Hematopoietic multipotent progenitor cell (in vitro differentiated cells): ENCODE data around the gene CPA1. TPM values are rescaled to one million over a fixed set of nuclear protein-coding genes. Genes with fewer than 3 reads are reported as not detected.
A peak's percentile ranks its signal among the peaks of the same experiment; 100 is the strongest.

ENCODE experiments used
- DNase-seq, 3 donors: peaks; one replicate each; pipeline ENCODE4 v3.0.0-alpha.2; 2011 to 2015; ENCODE audit warnings: low read depth in 2 of 3, low spot score in 2 of 3
- total RNA-seq: library from RNA; depleted of rRNA; stranded (reverse); fragments of >200 nt; gene quantifications from one replicate; pipeline ENCODE4 v1.2.3, GENCODE V29; 2012

CPA1 gene
- total RNA-seq, 1 donor, result not detected

GRCh38 chr7:130353196-130353595 is 27.1 kb upstream of the CPA1 start:
- DNase-seq, result no peak

- DNase-seq, result no peak
Observed at GRCh38 chr7:130356121-130356875, 24.0 kb upstream of the CPA1 start.

GRCh38 chr7:130356876-130357611 is 23.2 kb upstream of the CPA1 start:
- DNase-seq, result peak in 2 of 3 donors; percentile 20 to 26

DNA sequence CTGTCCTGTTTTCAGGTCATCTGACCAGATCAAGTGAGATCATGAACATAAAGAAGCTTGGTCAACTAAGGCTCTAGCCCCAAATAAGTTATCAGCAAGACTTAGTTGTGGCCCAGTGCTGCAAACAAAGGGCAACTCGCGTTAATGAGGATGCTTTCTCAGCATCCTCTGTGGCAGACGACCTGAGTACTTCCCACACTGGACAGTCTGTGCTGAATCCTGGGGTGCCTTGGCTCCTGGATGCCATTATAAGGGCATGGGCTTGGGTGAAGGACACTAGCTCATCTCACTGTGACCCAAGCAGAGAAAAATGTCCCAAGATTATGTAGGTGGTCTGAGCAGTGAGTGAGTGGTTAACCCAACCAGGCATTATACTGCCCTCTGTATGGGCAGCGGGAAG is 21.8 kb upstream of the CPA1 start:
- no peak for DNase-seq

DNA sequence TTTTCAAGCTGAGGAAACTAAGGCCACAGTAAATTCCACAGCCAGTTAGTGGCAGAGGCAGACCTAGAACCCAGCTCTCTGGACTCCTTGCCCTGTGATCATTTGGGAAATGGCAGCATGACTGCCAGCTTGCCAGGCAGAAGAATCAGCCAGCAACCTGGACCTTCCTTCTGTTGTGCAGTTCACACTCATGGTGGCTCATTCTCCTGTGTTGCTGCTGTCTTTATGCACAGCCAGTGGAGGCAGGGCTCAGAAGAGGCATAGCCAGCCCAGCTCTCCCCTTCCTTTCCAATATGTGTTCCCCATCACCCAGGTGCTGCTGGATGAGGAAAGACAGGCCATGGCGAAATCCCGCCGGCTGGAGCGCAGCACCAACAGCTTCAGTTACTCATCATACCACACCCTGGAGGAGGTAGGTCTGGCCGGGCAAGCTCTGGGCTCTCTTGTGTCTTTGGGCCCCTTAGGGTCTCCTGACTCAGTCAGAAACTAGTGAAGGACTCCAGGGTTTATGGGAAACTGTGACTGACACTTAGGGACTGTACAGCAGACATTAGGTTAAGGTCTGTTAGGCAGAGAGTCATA is 20.9 kb upstream of the CPA1 start:
- DNase-seq, result no peak

DNA sequence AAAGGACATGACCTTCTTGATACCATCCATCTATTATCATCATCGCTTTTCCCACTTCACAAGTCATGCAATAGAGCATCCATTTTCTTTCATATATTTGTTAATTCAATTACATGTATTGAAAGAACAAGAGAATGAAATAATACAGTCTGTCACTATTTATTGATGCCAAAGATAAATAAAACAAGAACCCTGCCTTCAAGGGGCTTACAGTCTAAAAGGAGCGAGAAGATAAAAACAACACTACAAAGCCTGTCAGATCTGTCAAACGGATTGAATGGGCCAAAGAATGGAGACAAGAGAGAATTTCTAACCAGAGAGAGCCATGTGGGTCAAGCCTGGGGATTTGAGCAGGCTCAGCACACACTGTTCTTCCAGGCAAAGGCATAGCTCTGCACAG is 19.8 kb upstream of the CPA1 start:
- DNase-seq, result no peak

- DNase-seq, result no peak
Observed at GRCh38 chr7:130361681-130362080, 18.6 kb upstream of the CPA1 start.

- DNase-seq, result no peak
Observed at GRCh38 chr7:130362251-130362816, 18.0 kb upstream of the CPA1 start.

DNA sequence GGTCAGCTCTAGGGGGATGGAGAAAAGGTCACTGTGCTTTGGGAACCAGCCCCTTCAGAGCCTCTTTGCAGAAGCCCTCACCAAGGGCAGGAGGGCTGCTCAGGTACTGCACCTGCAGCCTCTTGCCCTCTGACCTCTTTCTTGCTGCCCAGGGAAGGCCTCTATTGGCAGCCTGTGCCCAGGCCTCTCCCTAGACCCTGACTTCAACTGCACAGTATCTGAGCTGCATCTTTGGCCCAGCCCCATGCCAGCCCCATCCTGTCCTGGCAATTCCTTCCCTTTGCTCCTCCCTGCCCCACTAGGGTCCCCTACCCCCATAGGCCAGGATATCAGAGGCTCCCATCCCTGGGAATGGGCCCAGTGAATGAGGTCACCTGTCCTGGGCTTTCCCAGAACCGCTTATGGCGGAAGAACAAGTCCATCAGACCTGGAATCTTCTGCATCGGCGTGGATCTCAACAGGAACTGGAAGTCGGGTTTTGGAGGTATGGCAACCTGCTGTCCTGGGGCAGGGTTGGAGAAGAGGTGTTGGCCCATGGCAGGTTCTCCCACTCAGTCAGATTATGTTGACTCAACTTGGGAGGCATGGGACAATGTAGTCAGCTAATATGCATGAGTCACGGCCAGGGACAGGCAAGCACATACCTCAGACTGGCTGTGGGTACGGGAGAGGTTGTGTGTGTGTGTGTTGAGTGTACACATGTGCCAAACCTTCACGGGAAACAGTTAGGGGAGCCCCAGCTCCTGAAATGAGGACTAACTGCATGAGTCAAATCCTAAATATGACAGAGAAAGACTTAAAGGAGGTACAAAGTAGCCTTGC is 17.1 kb upstream of the CPA1 start:
- no peak for DNase-seq

- DNase-seq, result no peak
Observed at GRCh38 chr7:130364451-130364850, 15.8 kb upstream of the CPA1 start.

GRCh38 chr7:130365088-130365487 is 15.2 kb upstream of the CPA1 start:
- no peak for DNase-seq

DNA sequence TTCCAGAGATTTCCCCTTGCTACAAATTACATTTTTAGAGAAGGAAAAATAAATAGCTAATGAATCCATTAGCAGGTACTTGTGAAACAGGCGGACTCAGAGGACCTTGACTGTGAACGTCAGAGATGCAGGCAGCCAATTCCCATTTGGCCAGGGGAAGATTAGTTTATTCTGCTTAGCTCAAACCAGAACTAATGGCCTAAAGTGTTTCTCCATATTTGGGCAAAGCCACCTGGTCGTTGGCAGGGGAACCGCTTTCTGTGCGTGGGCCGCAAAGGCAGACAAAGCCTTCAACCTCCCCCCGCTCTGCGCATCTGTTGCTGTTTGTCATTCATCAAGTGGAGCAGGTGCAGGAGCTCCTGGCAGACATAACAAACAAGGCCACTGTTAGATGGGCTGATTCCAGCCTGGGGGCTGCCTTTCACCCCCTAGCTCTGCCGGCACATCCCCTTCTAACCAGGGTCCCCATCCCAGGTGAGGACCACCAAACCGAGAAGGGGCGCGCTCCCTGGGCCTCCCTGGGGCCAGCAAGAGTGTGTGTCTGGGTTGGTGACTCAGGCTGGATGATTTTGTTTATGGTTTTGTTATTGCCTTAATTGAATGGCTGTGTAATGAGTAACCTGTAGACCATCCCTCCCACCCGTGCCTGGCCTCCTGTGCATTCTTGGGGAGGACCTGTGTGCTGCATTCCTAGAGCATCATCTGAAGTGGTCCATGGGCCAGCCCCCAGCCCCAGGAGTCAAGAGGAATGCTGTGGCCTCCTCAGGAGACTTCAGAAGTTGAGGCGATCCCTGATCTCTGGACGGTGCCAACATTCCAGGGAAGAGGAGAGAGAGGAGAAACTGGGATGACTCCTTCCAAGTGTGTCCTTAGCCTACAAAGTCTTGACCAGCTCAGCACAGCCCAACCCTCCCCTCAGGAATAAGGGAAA is 14.5 kb upstream of the CPA1 start:
- DNase-seq, result no peak

- no peak for DNase-seq
Observed at GRCh38 chr7:130366564-130366963, 13.7 kb upstream of the CPA1 start.

DNA sequence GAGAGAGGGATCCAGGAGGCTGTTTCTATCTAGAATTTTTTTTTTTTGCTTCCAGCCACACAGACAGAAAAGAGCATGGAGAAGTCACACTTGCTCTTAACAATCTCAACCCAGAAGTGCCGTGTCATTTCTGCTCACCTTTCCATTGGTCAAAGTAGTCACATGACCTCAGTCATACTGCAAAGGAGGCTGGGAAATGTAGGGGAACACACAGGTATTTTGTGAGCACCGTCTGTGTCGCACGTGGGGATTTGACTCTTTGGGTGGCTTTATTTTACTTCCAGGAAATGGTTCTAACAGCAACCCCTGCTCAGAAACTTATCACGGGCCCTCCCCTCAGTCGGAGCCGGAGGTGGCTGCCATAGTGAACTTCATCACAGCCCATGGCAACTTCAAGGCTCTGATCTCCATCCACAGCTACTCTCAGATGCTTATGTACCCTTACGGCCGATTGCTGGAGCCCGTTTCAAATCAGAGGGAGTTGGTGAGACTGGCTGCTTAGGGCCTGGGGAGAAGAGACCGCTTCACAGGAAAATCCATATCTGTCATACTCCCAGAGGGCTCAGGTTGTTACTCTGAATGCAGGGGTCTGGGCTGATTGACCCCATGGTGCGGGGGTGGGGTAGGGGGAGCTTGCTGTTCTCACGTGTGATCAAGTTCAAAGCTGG is 13.1 kb upstream of the CPA1 start:
- DNase-seq, result no peak

DNA sequence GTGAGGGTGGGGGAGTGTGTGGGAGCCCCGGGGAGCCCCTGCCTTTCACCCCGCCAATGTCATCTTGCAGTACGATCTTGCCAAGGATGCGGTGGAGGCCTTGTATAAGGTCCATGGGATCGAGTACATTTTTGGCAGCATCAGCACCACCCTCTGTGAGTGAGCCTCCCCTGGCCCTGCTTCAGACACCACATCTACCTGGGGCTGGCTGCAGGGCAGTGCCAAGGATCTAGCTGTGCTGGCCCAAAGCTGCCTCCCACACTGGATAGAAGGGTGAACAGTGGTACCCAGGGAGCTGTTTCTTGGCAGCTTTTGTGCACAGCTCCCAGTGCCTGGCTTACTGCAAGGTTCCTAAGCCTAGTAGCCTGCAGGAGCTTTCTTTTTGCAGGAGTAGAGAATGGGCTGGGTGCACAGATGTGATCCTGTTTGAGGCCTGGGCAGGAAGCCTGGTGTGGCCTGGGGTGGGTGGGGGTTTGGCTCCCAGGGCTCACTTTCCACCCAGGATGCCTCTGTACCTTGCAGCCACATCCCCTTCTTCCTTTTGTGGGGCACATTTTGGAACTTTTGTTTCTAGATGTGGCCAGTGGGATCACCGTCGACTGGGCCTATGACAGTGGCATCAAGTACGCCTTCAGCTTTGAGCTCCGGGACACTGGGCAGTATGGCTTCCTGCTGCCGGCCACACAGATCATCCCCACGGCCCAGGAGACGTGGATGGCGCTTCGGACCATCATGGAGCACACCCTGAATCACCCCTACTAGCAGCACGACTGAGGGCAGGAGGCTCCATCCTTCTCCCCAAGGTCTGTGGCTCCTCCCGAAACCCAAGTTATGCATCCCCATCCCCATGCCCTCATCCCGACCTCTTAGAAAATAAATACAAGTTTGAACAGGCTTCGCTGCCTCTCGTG is 12.2 kb upstream of the CPA1 start:
- DNase-seq, result peak in 2 of 3 donors; percentile 24 to 53

GRCh38 chr7:130369110-130369711 is 11.1 kb upstream of the CPA1 start:
- DNase-seq, result peak in 2 of 3 donors; percentile 30 to 49

- DNase-seq, result no peak
Observed at GRCh38 chr7:130369831-130370550, 10.3 kb upstream of the CPA1 start.
